WTC11 (cell line): Measurements from ENCODE around the gene TMEM135. TPM values are rescaled to one million over a fixed set of nuclear protein-coding genes. Genes with fewer than 3 reads are reported as not detected.

ENCODE experiments used
- ATAC-seq: fragments of 200-7000 bp; cut with Tn5 transposase; 2 replicates; pipeline ENCODE4 v1.10.0; 2021; ENCODE audit warnings: mild to moderate bottlenecking, moderate library complexity
- CTCF ChIA-PET: fragments of 300-600 bp; sonication (Branson Sonifier 250); formaldehyde crosslinking; loops from one replicate; lab custom pipeline; 2021; ENCODE audit warnings: antibody characterized with exemption; lab: Charles Lee
- POLR2A ChIA-PET: fragments of 350-600 bp; sonication (Branson Sonifier 250); formaldehyde crosslinking; loops from one replicate; lab custom pipeline; 2021; ENCODE audit warnings: antibody characterized with exemption; lab: Charles Lee
- DNase-seq: peaks from one replicate; pipeline ENCODE4 v3.0.0; 2021; ENCODE audit warnings: low spot score
- H3K27ac Mint-ChIP-seq: 2 replicates; pipeline ENCODE4 v1.8.0; 2021; ENCODE audit warnings: mixed read lengths
- H3K27me3 Mint-ChIP-seq: 2 replicates; pipeline ENCODE4 v1.8.0; 2021; ENCODE audit warnings: low read depth, mild to moderate bottlenecking, moderate library complexity, mixed read lengths
- H3K36me3 Mint-ChIP-seq: 2 replicates; pipeline ENCODE4 v1.8.0; 2021; ENCODE audit warnings: mixed read lengths
- H3K4me1 Mint-ChIP-seq: 2 replicates; pipeline ENCODE4 v1.8.0; 2022; ENCODE audit warnings: mixed read lengths
- H3K4me3 Mint-ChIP-seq: 2 replicates; pipeline ENCODE4 v1.8.0; 2021; ENCODE audit warnings: mild to moderate bottlenecking, moderate library complexity, mixed read lengths
- H3K9me3 Mint-ChIP-seq: 2 replicates; pipeline ENCODE4 v1.8.0; 2021; ENCODE audit warnings: mixed read lengths
- ATF1 ChIP-seq: sonication (generic); formaldehyde crosslinking; IDR thresholded peaks from 2 replicates; pipeline ENCODE4 v1.8.1; 2023; ENCODE audit warnings: mild to moderate bottlenecking, moderate library complexity, missing genetic modification reagents
- EMX1 ChIP-seq: fragments of 250-450 bp; sonication (Bioruptor Pico); IDR thresholded peaks from 2 replicates; pipeline ENCODE4 v1.8.0; 2021; ENCODE audit warnings: mild to moderate bottlenecking
- GABPB1 ChIP-seq: sonication (generic); formaldehyde crosslinking; IDR thresholded peaks from 2 replicates; pipeline ENCODE4 v1.8.1; 2023; ENCODE audit warnings: mild to moderate bottlenecking, missing genetic modification reagents
- GRHL2 ChIP-seq: fragments of 250-450 bp; sonication (Bioruptor Pico); IDR thresholded peaks from 2 replicates; pipeline ENCODE4 v1.8.0; 2022; ENCODE audit warnings: mild to moderate bottlenecking, moderate library complexity; ENCODE audit not compliant: insufficient replicate concordance, severe bottlenecking
- GTF2I ChIP-seq: fragments of 250-450 bp; sonication (Bioruptor Pico); conservative IDR thresholded peaks from 2 replicates; pipeline ENCODE4 v1.4.0; 2021; ENCODE audit warnings: mild to moderate bottlenecking
- HMGA2 ChIP-seq: fragments of 250-450 bp; sonication (Bioruptor Pico); IDR thresholded peaks from 2 replicates; pipeline ENCODE4 v1.4.0; 2021; ENCODE audit warnings: mild to moderate bottlenecking, moderate library complexity
- TEAD4 ChIP-seq: sonication (generic); formaldehyde crosslinking; IDR thresholded peaks from 2 replicates; pipeline ENCODE4 v1.8.0; 2022; ENCODE audit warnings: mild to moderate bottlenecking, missing genetic modification reagents
- ZNF219 ChIP-seq: sonication (generic); formaldehyde crosslinking; IDR thresholded peaks from 2 replicates; pipeline ENCODE4 v1.8.0; 2023; ENCODE audit warnings: missing genetic modification reagents, mild to moderate bottlenecking, borderline replicate concordance
- ZNF232 ChIP-seq: sonication (generic); formaldehyde crosslinking; IDR thresholded peaks from 2 replicates; pipeline ENCODE4 v1.8.0; 2022; ENCODE audit warnings: mild to moderate bottlenecking, missing genetic modification reagents
- ZNF317 ChIP-seq: sonication (generic); formaldehyde crosslinking; IDR thresholded peaks from 2 replicates; pipeline ENCODE4 v1.8.1; 2023; ENCODE audit warnings: low read depth, mild to moderate bottlenecking, moderate library complexity, missing genetic modification reagents, borderline replicate concordance
- total RNA-seq: library from RNA; stranded (reverse); gene quantifications from 3 replicates; pipeline ENCODE4 v1.2.3, GENCODE V29; 2021
- TF ChIP-seq, protein P1 (sequence below): sonication (generic); formaldehyde crosslinking; IDR thresholded peaks from 2 replicates; pipeline ENCODE4 v1.8.1; 2023; ENCODE audit warnings: mild to moderate bottlenecking, missing genetic modification reagents, borderline replicate concordance
- TF ChIP-seq, protein P2 (sequence below): sonication (generic); formaldehyde crosslinking; IDR thresholded peaks from 2 replicates; pipeline ENCODE4 v1.8.1; 2022; ENCODE audit warnings: mild to moderate bottlenecking, moderate library complexity, missing genetic modification reagents
- TF ChIP-seq, protein P3 (sequence below): fragments of 250-450 bp; sonication (Bioruptor Pico); IDR thresholded peaks from 2 replicates; pipeline ENCODE4 v1.9.0; 2021; ENCODE audit warnings: mild to moderate bottlenecking, borderline replicate concordance
- TF ChIP-seq, protein P4 (sequence below): sonication (generic); formaldehyde crosslinking; IDR thresholded peaks from 2 replicates; pipeline ENCODE4 v1.8.0; 2023; ENCODE audit warnings: missing genetic modification reagents
- TF ChIP-seq, protein P5 (sequence below): sonication (generic); formaldehyde crosslinking; conservative IDR thresholded peaks from 2 replicates; pipeline ENCODE4 v1.8.1; 2022; ENCODE audit warnings: mild to moderate bottlenecking, missing genetic modification reagents

Gene TMEM135
- total RNA-seq, 1 experiment from 2014 or later: 35.8 TPM

DNA sequence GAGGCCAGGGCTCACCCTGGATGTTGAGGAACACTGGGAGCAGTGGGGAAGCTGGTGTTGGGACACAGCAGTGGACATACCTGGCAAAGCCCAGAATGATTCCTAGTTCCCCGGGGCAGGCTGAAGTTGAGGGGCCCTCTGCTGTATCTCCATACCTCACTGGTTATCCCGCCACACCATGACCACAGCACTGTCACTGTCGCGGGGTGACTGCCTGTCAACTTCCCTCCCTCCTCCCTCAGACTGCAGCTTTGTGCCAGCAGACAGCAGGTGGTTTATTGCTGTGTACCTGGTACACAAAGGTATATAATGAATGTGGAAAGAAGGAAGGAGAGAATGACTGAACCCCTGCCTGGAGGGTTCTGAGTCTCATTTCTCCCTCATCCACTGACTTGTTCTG, 318.7 kb downstream of the TMEM135 start:
- no peak for TF ChIP-seq ATF1 (CRISPR knock-in tag)
- TF ChIP-seq, protein P1, sequence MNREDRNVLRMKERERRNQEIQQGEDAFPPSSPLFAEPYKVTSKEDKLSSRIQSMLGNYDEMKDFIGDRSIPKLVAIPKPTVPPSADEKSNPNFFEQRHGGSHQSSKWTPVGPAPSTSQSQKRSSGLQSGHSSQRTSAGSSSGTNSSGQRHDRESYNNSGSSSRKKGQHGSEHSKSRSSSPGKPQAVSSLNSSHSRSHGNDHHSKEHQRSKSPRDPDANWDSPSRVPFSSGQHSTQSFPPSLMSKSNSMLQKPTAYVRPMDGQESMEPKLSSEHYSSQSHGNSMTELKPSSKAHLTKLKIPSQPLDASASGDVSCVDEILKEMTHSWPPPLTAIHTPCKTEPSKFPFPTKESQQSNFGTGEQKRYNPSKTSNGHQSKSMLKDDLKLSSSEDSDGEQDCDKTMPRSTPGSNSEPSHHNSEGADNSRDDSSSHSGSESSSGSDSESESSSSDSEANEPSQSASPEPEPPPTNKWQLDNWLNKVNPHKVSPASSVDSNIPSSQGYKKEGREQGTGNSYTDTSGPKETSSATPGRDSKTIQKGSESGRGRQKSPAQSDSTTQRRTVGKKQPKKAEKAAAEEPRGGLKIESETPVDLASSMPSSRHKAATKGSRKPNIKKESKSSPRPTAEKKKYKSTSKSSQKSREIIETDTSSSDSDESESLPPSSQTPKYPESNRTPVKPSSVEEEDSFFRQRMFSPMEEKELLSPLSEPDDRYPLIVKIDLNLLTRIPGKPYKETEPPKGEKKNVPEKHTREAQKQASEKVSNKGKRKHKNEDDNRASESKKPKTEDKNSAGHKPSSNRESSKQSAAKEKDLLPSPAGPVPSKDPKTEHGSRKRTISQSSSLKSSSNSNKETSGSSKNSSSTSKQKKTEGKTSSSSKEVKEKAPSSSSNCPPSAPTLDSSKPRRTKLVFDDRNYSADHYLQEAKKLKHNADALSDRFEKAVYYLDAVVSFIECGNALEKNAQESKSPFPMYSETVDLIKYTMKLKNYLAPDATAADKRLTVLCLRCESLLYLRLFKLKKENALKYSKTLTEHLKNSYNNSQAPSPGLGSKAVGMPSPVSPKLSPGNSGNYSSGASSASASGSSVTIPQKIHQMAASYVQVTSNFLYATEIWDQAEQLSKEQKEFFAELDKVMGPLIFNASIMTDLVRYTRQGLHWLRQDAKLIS (CRISPR knock-in tag): no peak
- TF ChIP-seq HMGA2: no peak
- TF ChIP-seq, protein P2, sequence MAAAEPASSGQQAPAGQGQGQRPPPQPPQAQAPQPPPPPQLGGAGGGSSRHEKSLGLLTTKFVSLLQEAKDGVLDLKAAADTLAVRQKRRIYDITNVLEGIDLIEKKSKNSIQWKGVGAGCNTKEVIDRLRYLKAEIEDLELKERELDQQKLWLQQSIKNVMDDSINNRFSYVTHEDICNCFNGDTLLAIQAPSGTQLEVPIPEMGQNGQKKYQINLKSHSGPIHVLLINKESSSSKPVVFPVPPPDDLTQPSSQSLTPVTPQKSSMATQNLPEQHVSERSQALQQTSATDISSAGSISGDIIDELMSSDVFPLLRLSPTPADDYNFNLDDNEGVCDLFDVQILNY (CRISPR knock-in tag): no peak
- TF ChIP-seq, protein P3, sequence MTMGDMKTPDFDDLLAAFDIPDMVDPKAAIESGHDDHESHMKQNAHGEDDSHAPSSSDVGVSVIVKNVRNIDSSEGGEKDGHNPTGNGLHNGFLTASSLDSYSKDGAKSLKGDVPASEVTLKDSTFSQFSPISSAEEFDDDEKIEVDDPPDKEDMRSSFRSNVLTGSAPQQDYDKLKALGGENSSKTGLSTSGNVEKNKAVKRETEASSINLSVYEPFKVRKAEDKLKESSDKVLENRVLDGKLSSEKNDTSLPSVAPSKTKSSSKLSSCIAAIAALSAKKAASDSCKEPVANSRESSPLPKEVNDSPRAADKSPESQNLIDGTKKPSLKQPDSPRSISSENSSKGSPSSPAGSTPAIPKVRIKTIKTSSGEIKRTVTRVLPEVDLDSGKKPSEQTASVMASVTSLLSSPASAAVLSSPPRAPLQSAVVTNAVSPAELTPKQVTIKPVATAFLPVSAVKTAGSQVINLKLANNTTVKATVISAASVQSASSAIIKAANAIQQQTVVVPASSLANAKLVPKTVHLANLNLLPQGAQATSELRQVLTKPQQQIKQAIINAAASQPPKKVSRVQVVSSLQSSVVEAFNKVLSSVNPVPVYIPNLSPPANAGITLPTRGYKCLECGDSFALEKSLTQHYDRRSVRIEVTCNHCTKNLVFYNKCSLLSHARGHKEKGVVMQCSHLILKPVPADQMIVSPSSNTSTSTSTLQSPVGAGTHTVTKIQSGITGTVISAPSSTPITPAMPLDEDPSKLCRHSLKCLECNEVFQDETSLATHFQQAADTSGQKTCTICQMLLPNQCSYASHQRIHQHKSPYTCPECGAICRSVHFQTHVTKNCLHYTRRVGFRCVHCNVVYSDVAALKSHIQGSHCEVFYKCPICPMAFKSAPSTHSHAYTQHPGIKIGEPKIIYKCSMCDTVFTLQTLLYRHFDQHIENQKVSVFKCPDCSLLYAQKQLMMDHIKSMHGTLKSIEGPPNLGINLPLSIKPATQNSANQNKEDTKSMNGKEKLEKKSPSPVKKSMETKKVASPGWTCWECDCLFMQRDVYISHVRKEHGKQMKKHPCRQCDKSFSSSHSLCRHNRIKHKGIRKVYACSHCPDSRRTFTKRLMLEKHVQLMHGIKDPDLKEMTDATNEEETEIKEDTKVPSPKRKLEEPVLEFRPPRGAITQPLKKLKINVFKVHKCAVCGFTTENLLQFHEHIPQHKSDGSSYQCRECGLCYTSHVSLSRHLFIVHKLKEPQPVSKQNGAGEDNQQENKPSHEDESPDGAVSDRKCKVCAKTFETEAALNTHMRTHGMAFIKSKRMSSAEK (CRISPR knock-in tag): no peak
- TF ChIP-seq GTF2I (CRISPR knock-in tag): no peak
- TF ChIP-seq GABPB1: no peak
- TF ChIP-seq, all 79 proteins: peak for 0
- CTCF ChIA-PET: no interaction called here
- no peaks in the 10 kb centered on the region for H3K36me3 Mint-ChIP-seq
- ATAC-seq (no peak), DNase-seq (no peak)
- no peak overlapping the region for H3K27ac Mint-ChIP-seq
- POLR2A ChIA-PET: no interaction called here
- no peaks in the 10 kb centered on the region for H3K9me3 Mint-ChIP-seq
- H3K4me3 Mint-ChIP-seq: no peak overlapping the region
- H3K4me1 Mint-ChIP-seq: peaks cover 16% of the 10 kb centered on the region
- H3K27me3 Mint-ChIP-seq: no peaks in the 10 kb centered on the region

DNA sequence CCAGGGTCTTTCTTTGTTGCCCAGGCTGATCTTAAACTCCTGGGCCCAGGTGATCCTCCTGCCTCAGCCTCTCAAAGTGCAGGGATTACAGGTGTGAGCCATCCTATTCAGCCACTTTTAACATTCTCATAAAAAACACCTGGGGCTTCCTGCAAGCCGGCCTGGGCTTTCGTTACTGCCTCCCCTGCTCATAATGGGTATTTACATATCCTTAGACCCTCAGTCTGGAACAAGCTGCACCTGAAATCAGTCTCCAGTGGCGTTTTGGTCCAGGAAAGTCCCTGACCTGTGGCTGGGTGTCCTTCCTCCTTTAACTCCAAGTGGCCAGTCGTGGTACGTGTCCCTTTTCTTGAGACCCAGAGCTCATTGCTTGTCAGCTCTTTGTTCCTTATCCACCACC, 320.7 kb downstream of the TMEM135 start:
- H3K9me3 Mint-ChIP-seq: no peaks in the 10 kb centered on the region
- ATAC-seq (no peak; the same call in 1 of the 2 replicates), DNase-seq (no peak)
- CTCF ChIA-PET: interaction anchor here (0.6 to 3.6 kb wide), 2 partner anchors 63 to 971 kb away, joined by 4 to 18 read pairs; no protein-coding TSS in a partner anchor
- H3K27me3 Mint-ChIP-seq: no peaks in the 10 kb centered on the region
- no peaks in the 10 kb centered on the region for H3K36me3 Mint-ChIP-seq
- peak overlapping the region; percentile 51; the same call in 1 of the 2 replicates for H3K27ac Mint-ChIP-seq
- H3K4me3 Mint-ChIP-seq: no peak overlapping the region
- POLR2A ChIA-PET: no interaction called here
- TF ChIP-seq ATF1 (CRISPR knock-in tag): no peak
- TF ChIP-seq, protein P4, sequence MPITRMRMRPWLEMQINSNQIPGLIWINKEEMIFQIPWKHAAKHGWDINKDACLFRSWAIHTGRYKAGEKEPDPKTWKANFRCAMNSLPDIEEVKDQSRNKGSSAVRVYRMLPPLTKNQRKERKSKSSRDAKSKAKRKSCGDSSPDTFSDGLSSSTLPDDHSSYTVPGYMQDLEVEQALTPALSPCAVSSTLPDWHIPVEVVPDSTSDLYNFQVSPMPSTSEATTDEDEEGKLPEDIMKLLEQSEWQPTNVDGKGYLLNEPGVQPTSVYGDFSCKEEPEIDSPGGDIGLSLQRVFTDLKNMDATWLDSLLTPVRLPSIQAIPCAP: no peak
- TF ChIP-seq, all 79 proteins: peak for 0
- H3K4me1 Mint-ChIP-seq: peaks cover 12% of the 10 kb centered on the region

DNA sequence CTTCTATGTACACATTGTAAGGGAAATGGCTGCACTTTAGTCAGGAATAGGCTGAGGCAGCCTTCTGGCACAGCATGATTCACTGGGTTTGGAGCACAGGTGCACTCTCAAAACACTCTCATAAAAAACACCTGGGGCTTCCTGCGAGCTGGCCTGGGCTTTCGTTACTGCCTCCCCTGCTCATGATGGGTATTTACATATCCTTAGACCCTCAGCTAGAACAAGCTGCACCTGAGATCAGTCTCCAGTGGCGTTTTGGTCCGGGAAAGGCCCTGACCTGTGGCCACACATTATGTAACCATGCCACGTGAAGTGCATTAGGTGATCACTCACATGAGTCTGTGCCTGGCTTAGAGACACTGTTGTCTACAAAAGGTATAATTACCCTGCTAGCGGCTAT, 321.7 kb downstream of the TMEM135 start:
- peak; percentile 34; the same call in 1 of the 2 replicates for ATAC-seq
- TF ChIP-seq ZNF317 (CRISPR knock-in tag): no peak
- no peak for TF ChIP-seq ZNF219 (CRISPR knock-in tag)
- TF ChIP-seq EMX1: no peak
- TF ChIP-seq ZNF232 (CRISPR knock-in tag): no peak
- TF ChIP-seq TEAD4 (CRISPR knock-in tag): no peak
- TF ChIP-seq GABPB1: no peak
- TF ChIP-seq, protein P5, sequence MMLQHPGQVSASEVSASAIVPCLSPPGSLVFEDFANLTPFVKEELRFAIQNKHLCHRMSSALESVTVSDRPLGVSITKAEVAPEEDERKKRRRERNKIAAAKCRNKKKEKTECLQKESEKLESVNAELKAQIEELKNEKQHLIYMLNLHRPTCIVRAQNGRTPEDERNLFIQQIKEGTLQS (CRISPR knock-in tag): no peak
- TF ChIP-seq GRHL2 (CRISPR knock-in tag): no peak
- TF ChIP-seq, protein P4: no peak
- TF ChIP-seq, all 79 proteins: peak for 0
- ChIA-PET CTCF (interaction anchor here (3.6 kb wide), 1 partner anchor 62 kb away, joined by 18 read pairs; no protein-coding TSS in a partner anchor), POLR2A (no interaction called here)
- Mint-ChIP-seq H3K4me3 (no peak overlapping the region), H3K27me3 (no peaks in the 10 kb centered on the region), H3K4me1 (peaks cover 12% of the 10 kb centered on the region), H3K9me3 (no peaks in the 10 kb centered on the region), H3K27ac (no peak overlapping the region), H3K36me3 (no peaks in the 10 kb centered on the region)
- no peak for DNase-seq
